ENCODE results near the gene RNASET2.

RNASET2 gene

DNA sequence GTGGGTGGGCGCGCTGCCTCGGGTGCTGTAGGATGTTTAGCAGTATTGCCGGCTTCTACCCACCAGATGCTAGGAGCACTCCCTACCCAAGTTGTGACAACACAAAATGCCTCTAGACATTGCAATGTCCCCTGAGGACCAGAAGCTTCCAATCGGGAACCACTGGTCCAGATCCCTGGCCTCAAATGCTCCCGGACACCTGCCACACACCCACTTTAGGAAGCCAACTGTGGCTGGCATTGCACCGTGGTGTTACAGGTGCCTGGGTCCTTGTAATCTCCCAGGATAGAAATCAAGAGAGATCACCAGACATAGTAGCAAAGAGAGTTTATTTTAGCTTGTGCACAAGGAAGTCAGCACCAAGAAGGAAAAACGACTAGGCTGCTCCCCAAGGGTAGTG is 14.9 kb upstream of the RNASET2 start:
- in situ Hi-C loops (cut with MboI; ENCODE audit: low pct_unique_long_range_greater_than_20kb, low sequenced_read_pairs, unreplicated experiment) = loop anchor here (25.0 kb wide), 1 partner anchor 184 kb away; no protein-coding TSS in a partner anchor
- TF ChIP-seq, protein P1, sequence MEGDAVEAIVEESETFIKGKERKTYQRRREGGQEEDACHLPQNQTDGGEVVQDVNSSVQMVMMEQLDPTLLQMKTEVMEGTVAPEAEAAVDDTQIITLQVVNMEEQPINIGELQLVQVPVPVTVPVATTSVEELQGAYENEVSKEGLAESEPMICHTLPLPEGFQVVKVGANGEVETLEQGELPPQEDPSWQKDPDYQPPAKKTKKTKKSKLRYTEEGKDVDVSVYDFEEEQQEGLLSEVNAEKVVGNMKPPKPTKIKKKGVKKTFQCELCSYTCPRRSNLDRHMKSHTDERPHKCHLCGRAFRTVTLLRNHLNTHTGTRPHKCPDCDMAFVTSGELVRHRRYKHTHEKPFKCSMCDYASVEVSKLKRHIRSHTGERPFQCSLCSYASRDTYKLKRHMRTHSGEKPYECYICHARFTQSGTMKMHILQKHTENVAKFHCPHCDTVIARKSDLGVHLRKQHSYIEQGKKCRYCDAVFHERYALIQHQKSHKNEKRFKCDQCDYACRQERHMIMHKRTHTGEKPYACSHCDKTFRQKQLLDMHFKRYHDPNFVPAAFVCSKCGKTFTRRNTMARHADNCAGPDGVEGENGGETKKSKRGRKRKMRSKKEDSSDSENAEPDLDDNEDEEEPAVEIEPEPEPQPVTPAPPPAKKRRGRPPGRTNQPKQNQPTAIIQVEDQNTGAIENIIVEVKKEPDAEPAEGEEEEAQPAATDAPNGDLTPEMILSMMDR (IDR thresholded peaks at IDR 0.05; ENCODE audit: extremely low read depth, insufficient read depth, missing control alignments) = no peak
- DNase-seq (ENCODE audit: low spot score) = no peak

DNA sequence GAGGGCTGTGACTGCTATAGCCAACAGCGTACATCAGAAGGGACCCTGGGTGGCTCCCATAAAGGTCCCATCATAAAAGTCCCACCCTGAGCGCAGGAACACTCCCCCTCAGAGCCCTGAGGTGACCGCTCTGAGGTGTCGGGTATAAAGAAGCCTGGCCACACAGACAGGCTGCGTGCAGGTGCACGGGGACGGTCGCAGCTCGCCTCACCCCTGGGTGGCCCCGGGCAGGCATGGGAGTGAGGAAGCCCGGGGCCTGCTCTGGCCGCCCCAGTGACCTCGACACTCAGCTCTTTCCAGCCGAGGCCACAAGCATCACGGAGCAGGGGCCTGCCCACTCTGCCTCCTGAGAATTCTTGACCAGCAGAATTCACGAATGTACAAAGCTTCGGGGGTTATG is 14.4 kb upstream of the RNASET2 start:
- TF ChIP-seq, protein P1 (IDR thresholded peaks at IDR 0.05; ENCODE audit: extremely low read depth, insufficient read depth, missing control alignments) = no peak
- in situ Hi-C loops (cut with MboI; ENCODE audit: low pct_unique_long_range_greater_than_20kb, low sequenced_read_pairs, unreplicated experiment) = loop anchor here (25.0 kb wide), 1 partner anchor 183 kb away; no protein-coding TSS in a partner anchor
- no peak for DNase-seq (ENCODE audit: low spot score)

DNA sequence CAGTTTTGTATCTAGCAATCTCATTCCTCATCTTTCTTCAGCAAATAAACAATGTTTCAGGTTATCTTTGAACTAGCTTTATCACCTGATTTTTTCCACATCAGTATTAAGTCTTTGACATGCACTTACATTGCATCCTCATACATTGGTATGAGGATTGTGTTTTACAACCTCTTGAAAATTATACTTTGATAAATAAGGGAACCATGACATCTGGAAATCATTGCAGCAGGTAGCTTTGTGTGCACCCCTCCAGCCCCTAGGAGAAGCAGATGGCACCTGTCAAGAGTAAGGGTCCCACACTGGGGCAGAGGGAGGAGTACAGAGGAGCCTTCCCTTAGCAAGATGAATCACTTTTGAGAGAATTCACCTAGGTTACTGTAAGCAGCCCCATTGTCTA is 13.7 kb upstream of the RNASET2 start:
- TF ChIP-seq, protein P1 (IDR thresholded peaks at IDR 0.05; ENCODE audit: extremely low read depth, insufficient read depth, missing control alignments) = no peak
- in situ Hi-C loops (cut with MboI; ENCODE audit: low pct_unique_long_range_greater_than_20kb, low sequenced_read_pairs, unreplicated experiment) = loop anchor here (25.0 kb wide), 1 partner anchor 183 kb away; no protein-coding TSS in a partner anchor
- DNase-seq (ENCODE audit: low spot score) = no peak

DNA sequence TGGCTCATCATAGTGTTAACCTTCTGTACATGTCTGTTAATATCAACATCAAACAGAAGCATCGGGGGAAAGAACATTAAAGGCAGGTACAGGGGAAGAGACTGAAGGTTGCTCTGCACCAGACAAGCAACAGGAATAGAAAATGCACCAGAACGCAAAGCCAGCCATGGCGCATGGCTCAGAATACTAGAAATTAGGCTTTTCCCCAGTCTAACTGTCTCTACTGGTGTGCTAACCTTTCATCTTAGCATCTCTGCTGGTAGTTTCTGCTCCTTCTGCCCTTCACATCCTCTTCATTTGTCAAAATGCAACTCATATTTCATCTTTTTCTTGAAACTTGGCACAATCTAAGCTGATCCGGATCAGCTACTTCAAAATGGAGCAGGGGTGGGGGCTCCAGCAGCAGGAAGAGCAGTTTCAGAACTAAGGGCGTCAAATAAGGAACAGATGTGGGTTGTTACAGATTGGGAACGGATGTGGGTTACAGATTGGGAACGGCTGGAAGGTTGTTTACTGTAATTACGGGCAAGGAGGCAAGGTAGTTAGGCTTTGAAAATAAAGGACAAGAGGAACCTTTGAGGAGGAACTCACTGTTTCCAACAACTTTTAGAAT is 13.1 kb upstream of the RNASET2 start:
- TF ChIP-seq, protein P1 (IDR thresholded peaks at IDR 0.05; ENCODE audit: extremely low read depth, insufficient read depth, missing control alignments) = no peak
- in situ Hi-C loops (cut with MboI; ENCODE audit: low pct_unique_long_range_greater_than_20kb, low sequenced_read_pairs, unreplicated experiment) = loop anchor here (25.0 kb wide), 1 partner anchor 182 kb away; no protein-coding TSS in a partner anchor
- no peak for DNase-seq (ENCODE audit: low spot score)

DNA sequence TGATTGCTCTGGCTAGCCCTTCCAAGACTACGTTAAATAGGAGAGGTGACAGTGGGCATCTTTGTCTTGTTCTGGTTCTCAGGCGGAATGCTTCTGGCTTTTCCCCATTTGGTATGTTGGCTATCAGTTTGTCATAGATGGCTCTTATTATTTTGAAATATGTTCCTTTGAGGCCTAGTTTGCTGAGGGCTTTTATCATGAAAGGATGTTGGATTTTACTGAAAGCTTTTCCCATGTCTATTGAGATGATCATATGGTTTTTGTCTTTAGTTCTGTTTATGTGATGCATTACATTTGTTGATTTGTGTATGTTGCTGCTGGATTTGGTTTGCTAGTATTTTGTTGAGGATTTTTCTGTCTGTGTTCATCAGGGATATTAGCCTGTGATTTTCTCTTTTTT is 9.9 kb upstream of the RNASET2 start:
- in situ Hi-C loops (cut with MboI; ENCODE audit: low pct_unique_long_range_greater_than_20kb, low sequenced_read_pairs, unreplicated experiment) = loop anchor here (25.0 kb wide), 1 partner anchor 179 kb away; no protein-coding TSS in a partner anchor
- TF ChIP-seq, protein P1 (IDR thresholded peaks at IDR 0.05; ENCODE audit: extremely low read depth, insufficient read depth, missing control alignments) = no peak

DNA sequence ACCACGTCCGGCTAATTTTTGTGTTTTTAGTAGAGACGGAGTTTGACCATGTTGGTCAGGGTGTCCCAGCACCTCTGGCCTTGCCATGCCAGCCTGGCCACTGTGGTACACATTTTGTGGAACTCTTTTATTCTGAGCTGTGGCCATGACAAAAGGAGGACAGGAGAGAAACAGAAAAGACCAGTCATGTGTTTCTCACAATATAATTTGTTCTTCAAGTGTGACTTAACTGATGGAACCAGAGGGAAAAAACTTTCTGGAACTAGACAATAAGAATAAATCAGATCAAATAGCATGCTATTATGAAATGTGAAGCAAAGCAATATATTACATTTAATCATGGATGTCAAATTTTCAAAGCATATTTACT is 4.2 kb upstream of the RNASET2 start:
- in situ Hi-C loops (cut with MboI; ENCODE audit: low pct_unique_long_range_greater_than_20kb, low sequenced_read_pairs, unreplicated experiment) = loop anchor here (25.0 kb wide), 1 partner anchor 173 kb away; no protein-coding TSS in a partner anchor
- TF ChIP-seq, protein P1 (IDR thresholded peaks at IDR 0.05; ENCODE audit: extremely low read depth, insufficient read depth, missing control alignments) = no peak
- DNase-seq (ENCODE audit: low spot score) = no peak

More for the DNA sequence above, 9.9 kb upstream of the RNASET2 start:
- no peak for DNase-seq (ENCODE audit: low spot score)
